Cardiac muscle cell (in vitro differentiated cells and primary cell): Measurements from ENCODE around the gene CREB5. TPM values are rescaled to one million over a fixed set of nuclear protein-coding genes. Genes with fewer than 3 reads are reported as not detected.

Source experiments
- DNase-seq, 2 donors: peaks; one replicate each; pipeline versions ENCODE4 v3.0.0 to v3.0.0-alpha.2; 2010 to 2017; ENCODE audit warnings: low read depth in 1 of 2, low spot score in 1 of 2
- H3K27ac ChIP-seq: fragments of 200-600 bp; sonication (generic); 2 replicates; pipeline ENCODE4 v1.5.1; 2016
- H3K27me3 ChIP-seq: fragments of 200-600 bp; sonication (generic); 2 replicates; pipeline ENCODE4 v1.6.0; 2016; ENCODE audit warnings: control low read depth
- H3K36me3 ChIP-seq: fragments of 200-600 bp; sonication (generic); 2 replicates; pipeline ENCODE4 v1.5.1; 2016; ENCODE audit warnings: control low read depth
- H3K4me1 ChIP-seq: fragments of 200-600 bp; sonication (generic); 2 replicates; pipeline ENCODE4 v1.8.1; 2017; ENCODE audit warnings: low read depth, mild to moderate bottlenecking, mixed run types
- H3K4me3 ChIP-seq: fragments of 200-600 bp; sonication (generic); 2 replicates; pipeline ENCODE4 v1.5.1; 2016; ENCODE audit warnings: mild to moderate bottlenecking
- H3K9me3 ChIP-seq: fragments of 200-600 bp; sonication (generic); 2 replicates; pipeline ENCODE4 v1.5.1; 2017; ENCODE audit warnings: low read depth, mild to moderate bottlenecking, control low read depth
- CTCF ChIP-seq: IDR thresholded peaks from 2 replicates; pipeline ENCODE4 v1.5.1; 2012; ENCODE audit warnings: low read depth, mild to moderate bottlenecking, low read length
- polyA plus RNA-seq: library from polyadenylated mRNA; unstranded; fragments of >200 nt; fragmentation: Nextera tagmentation; extraction: Ambion mirVana; gene quantifications from 2 replicates; pipeline ENCODE4 v1.2.1, GENCODE V29; 2016
- total RNA-seq: library from RNA; depleted of rRNA; stranded (reverse); fragments of >200 nt; gene quantifications from 2 replicates; pipeline ENCODE4 v1.2.3, GENCODE V29; 2016

The CREB5 gene
- total and polyA plus RNA-seq, 2 experiments from 2014 or later = 4.6 TPM

GRCh38 chr7:28427236-28427635 is 14.9 kb downstream of the CREB5 start:
- TF ChIP-seq CTCF = no peak
- H3K36me3 ChIP-seq = no peaks in the 10 kb centered on the region
- no peaks in the 10 kb centered on the region for H3K27me3 ChIP-seq
- no peak overlapping the region for H3K4me3 ChIP-seq
- no peaks in the 10 kb centered on the region for H3K9me3 ChIP-seq
- H3K4me1 ChIP-seq = no peaks in the 10 kb centered on the region
- no peak for DNase-seq
- H3K27ac ChIP-seq = no peak overlapping the region

- no peaks in the 10 kb centered on the region for H3K9me3 ChIP-seq
- no peak for TF ChIP-seq CTCF
- H3K36me3 ChIP-seq = no peaks in the 10 kb centered on the region
- peaks cover 6% of the 10 kb centered on the region for H3K4me1 ChIP-seq
- no peaks in the 10 kb centered on the region for H3K27me3 ChIP-seq
- no peak overlapping the region for H3K27ac ChIP-seq
- no peak overlapping the region for H3K4me3 ChIP-seq
- no peak for DNase-seq
Observed at GRCh38 chr7:28430616-28431015, 18.3 kb downstream of the CREB5 start.

GRCh38 chr7:28432105-28432504 is 19.8 kb downstream of the CREB5 start:
- Histone ChIP-seq H3K9me3 (no peaks in the 10 kb centered on the region), H3K4me1 (peaks cover 6% of the 10 kb centered on the region), H3K27ac (no peak overlapping the region), H3K4me3 (no peak overlapping the region), H3K36me3 (no peaks in the 10 kb centered on the region), H3K27me3 (no peaks in the 10 kb centered on the region)
- peak in 1 of 2 donors; percentile 2 for DNase-seq
- no peak for TF ChIP-seq CTCF

- H3K9me3 ChIP-seq = no peaks in the 10 kb centered on the region
Observed at GRCh38 chr7:28433039-28433438, 20.7 kb downstream of the CREB5 start.

GRCh38 chr7:28433699-28434219 is 21.4 kb downstream of the CREB5 start:
- DNase-seq = peak; percentile 68 to 74
- no peak overlapping the region for H3K4me3 ChIP-seq
- H3K36me3 ChIP-seq = no peaks in the 10 kb centered on the region
- no peaks in the 10 kb centered on the region for H3K9me3 ChIP-seq
- no peaks in the 10 kb centered on the region for H3K27me3 ChIP-seq
- H3K27ac ChIP-seq = no peak overlapping the region
- no peak for TF ChIP-seq CTCF
- H3K4me1 ChIP-seq = peaks cover 6% of the 10 kb centered on the region

More at GRCh38 chr7:28433039-28433438, 20.7 kb downstream of the CREB5 start:
- Histone ChIP-seq H3K27me3 (no peaks in the 10 kb centered on the region), H3K36me3 (no peaks in the 10 kb centered on the region), H3K4me1 (peaks cover 6% of the 10 kb centered on the region), H3K27ac (no peak overlapping the region), H3K4me3 (no peak overlapping the region)
- DNase-seq = peak in 1 of 2 donors; percentile 1
- TF ChIP-seq CTCF = no peak
